OCI-LY7 (cell line): ENCODE measurements around the gene DDX23. TPM values are rescaled to one million over a fixed set of nuclear protein-coding genes. Genes with fewer than 3 reads are reported as not detected.

Experiments
- BruUV-seq: library from RNA; stranded (reverse); fragments of 400-500 nt; replicated peaks from 2 replicates; lab custom pipeline; 2021; lab: Mats Ljungman, UMichigan
- CTCF ChIA-PET: fragments of 300-600 bp; sonication (Branson Sonifier 250); formaldehyde crosslinking; loops from one replicate; lab custom pipeline; 2022; ENCODE audit warnings: antibody characterized with exemption; ENCODE audit not compliant: unreplicated experiment; lab: Charles Lee
- POLR2A ChIA-PET: fragments of 300-600 bp; sonication (Branson Sonifier 250); formaldehyde crosslinking; loops from one replicate; lab custom pipeline; 2022; ENCODE audit warnings: antibody characterized with exemption; lab: Charles Lee
- DNase-seq: peaks from one replicate; pipeline ENCODE4 v3.0.0-alpha.2; 2015; ENCODE audit warnings: low spot score
- H2AFZ ChIP-seq: fragments of 200-600 bp; sonication (generic), shearing (Covaris generic); 2 replicates; pipeline ENCODE4 v1.6.1; 2014; ENCODE audit warnings: mild to moderate bottlenecking, antibody characterized with exemption, low read length, moderate library complexity
- H3K27ac ChIP-seq: fragments of 200-600 bp; sonication (generic); 2 replicates; pipeline ENCODE4 v1.5.1; 2014; ENCODE audit warnings: mixed run types, low read depth, mild to moderate bottlenecking, moderate library complexity, low read length, inconsistent platforms; ENCODE audit not compliant: poor library complexity, severe bottlenecking
- H3K36me3 ChIP-seq: fragments of 200-600 bp; sonication (generic); 2 replicates; pipeline ENCODE4 v1.6.1; 2014; ENCODE audit warnings: mild to moderate bottlenecking, antibody characterized with exemption, low read length, moderate library complexity, mixed read lengths; ENCODE audit not compliant: insufficient read depth
- H3K4me1 ChIP-seq: fragments of 200-600 bp; sonication (generic); 2 replicates; pipeline ENCODE4 v1.5.1; 2014; ENCODE audit warnings: mild to moderate bottlenecking, low read length; ENCODE audit not compliant: insufficient read depth, poor library complexity, severe bottlenecking
- H3K4me2 ChIP-seq: fragments of 200-600 bp; sonication (generic); 2 replicates; pipeline ENCODE4 v1.6.1; 2014; ENCODE audit warnings: mild to moderate bottlenecking, low read length
- H3K4me3 ChIP-seq: fragments of 200-600 bp; sonication (generic); 2 replicates; pipeline ENCODE4 v1.5.1; 2014; ENCODE audit warnings: mild to moderate bottlenecking, low read depth, low read length; ENCODE audit not compliant: poor library complexity, severe bottlenecking
- H3K79me2 ChIP-seq: fragments of 200-600 bp; sonication (generic); 2 replicates; pipeline ENCODE4 v1.6.1; 2016; ENCODE audit warnings: low read depth, mild to moderate bottlenecking, low read length, moderate library complexity, mixed read lengths; ENCODE audit not compliant: insufficient read depth
- H3K9me2 ChIP-seq: fragments of 200-600 bp; sonication (generic); 2 replicates; pipeline ENCODE4 v1.6.1; 2016; ENCODE audit warnings: mild to moderate bottlenecking, low read length, mixed read lengths; ENCODE audit not compliant: insufficient read depth
- H3K9me3 ChIP-seq: fragments of 200-600 bp; sonication (generic); 2 replicates; pipeline ENCODE4 v1.6.1; 2014; ENCODE audit warnings: mild to moderate bottlenecking, mixed run types, low read length, mixed read lengths
- H4K20me1 ChIP-seq: fragments of 200-600 bp; sonication (generic); 2 replicates; pipeline ENCODE4 v1.6.1; 2014; ENCODE audit warnings: mild to moderate bottlenecking, antibody characterized with exemption, low read length, moderate library complexity, mixed read lengths; ENCODE audit not compliant: insufficient read depth
- CTCF ChIP-seq: fragments of 200-600 bp; sonication (generic); conservative IDR thresholded peaks from 2 replicates; pipeline ENCODE4 v1.5.1; 2014; ENCODE audit warnings: mild to moderate bottlenecking, antibody characterized with exemption, low read length, moderate library complexity, mixed read lengths
- EZH2phosphoT487 ChIP-seq: fragments of 200-600 bp; sonication (generic); IDR thresholded peaks from 2 replicates; pipeline ENCODE4 v1.6.1; 2018; ENCODE audit warnings: low read depth, borderline replicate concordance, mild to moderate bottlenecking, mixed run types, antibody characterized with exemption, low read length, moderate library complexity, mixed read lengths
- intact Hi-C: fragments of 100-400 bp; cut with micrococcal nuclease; formaldehyde crosslinking; loops from one replicate; pipeline ENCODE4 v1.10.0; 2022; ENCODE audit not compliant: unreplicated experiment
- total RNA-seq, 2 experiments: library from RNA; depleted of rRNA in 1 of 2; stranded (reverse); fragments of >200 nt in 1 of 2; shearing (Covaris generic) in 1 of 2; gene quantifications; 2 replicates each; pipeline ENCODE4 v1.2.3, GENCODE V29; 2014 to 2022

Gene DDX23
- total RNA-seq, 2 experiments from 2014 or later: 91.1 to 119 TPM

- no peak for DNase-seq
- Histone ChIP-seq H3K4me2 (no peak overlapping the region), H3K4me1 (peaks cover 51% of the 10 kb centered on the region), H2AFZ (no peak overlapping the region), H3K9me3 (no peaks in the 10 kb centered on the region), H3K27ac (no peak overlapping the region), H4K20me1 (0 out of 2 replicates have a peak, but pooled peaks cover 9% of the 10 kb centered on the region), H3K79me2 (no peaks in the 10 kb centered on the region), H3K9me2 (no peaks in the 10 kb centered on the region), H3K36me3 (peaks cover 38% of the 10 kb centered on the region), H3K4me3 (no peak overlapping the region)
- TF ChIP-seq EZH2phosphoT487 (no peak), CTCF (no peak)
- POLR2A ChIA-PET: interaction anchor here (0.9 to 4.6 kb wide), 2 partner anchors 7 to 30 kb away, joined by 8 to 47 read pairs; partner anchors contain the start of gene RND1
- intact Hi-C loops: loop anchor here (10.0 kb wide), 1 partner anchor 975 kb away; no protein-coding TSS in a partner anchor
- no TSS peak for BruUV-seq
- CTCF ChIA-PET: interaction anchor here (0.7 to 0.9 kb wide), 2 partner anchors 30 to 107 kb away, joined by 3 to 4 read pairs; no protein-coding TSS in a partner anchor
Measured at GRCh38 chr12:48859607-48860006, 7.6 kb upstream of the DDX23 start.

GRCh38 chr12:48858043-48858442, 6.1 kb upstream of the DDX23 start:
- ChIA-PET POLR2A (interaction anchor here (0.9 to 4.6 kb wide), 3 partner anchors 9 to 18 kb away, joined by 3 to 47 read pairs (median 3); partner anchors contain the start of gene RND1), CTCF (no interaction called here)
- peak overlapping the region; percentile 27 for H3K27ac ChIP-seq
- H3K36me3 ChIP-seq: peaks cover 38% of the 10 kb centered on the region
- no peaks in the 10 kb centered on the region for H3K9me3 ChIP-seq
- no peaks in the 10 kb centered on the region for H4K20me1 ChIP-seq
- DNase-seq: no peak
- no peaks in the 10 kb centered on the region for H3K9me2 ChIP-seq
- BruUV-seq: no TSS peak
- H3K4me1 ChIP-seq: peaks cover 40% of the 10 kb centered on the region
- H3K4me3 ChIP-seq: peak overlapping the region; percentile 34
- intact Hi-C loops: loop anchor here (10.0 kb wide), 1 partner anchor 977 kb away; no protein-coding TSS in a partner anchor
- no peak overlapping the region for H2AFZ ChIP-seq
- TF ChIP-seq EZH2phosphoT487 (no peak), CTCF (no peak)
- peak overlapping the region; percentile 57 for H3K4me2 ChIP-seq
- no peaks in the 10 kb centered on the region for H3K79me2 ChIP-seq
